HEK293 (cell line): ENCODE measurements around the gene RAVER2.

Experiments used
- CTCF ChIA-PET: fragments of 350-600 bp; formaldehyde crosslinking; extraction: SDS; loops from one replicate; lab custom pipeline; 2021; ENCODE audit warnings: antibody characterized with exemption; lab: Yijun Ruan, JAX
- POLR2A ChIA-PET: fragments of 300-600 bp; formaldehyde crosslinking; extraction: SDS; loops from one replicate; lab custom pipeline; 2020; ENCODE audit warnings: antibody characterized with exemption, inconsistent platforms; lab: Yijun Ruan, JAX
- H3K27ac ChIP-seq: fragments of 200-500 bp; sonication (Bioruptor generic); 2 replicates; pipeline ENCODE4 v1.5.1; 2014; ENCODE audit warnings: low read depth, low read length, control low read depth, inconsistent platforms; ENCODE audit errors: extremely low read depth
- H3K36me3 ChIP-seq, 2 experiments: fragments of 200-500 bp in 1 of 2; sonication (Bioruptor generic) in 1 of 2; 1 replicate in 1 of 2; 2 replicates in 1 of 2; pipeline ENCODE4 v1.5.1; 2014 to 2017; ENCODE audit warnings: inconsistent platforms in 2 of 2, low read length in 2 of 2; ENCODE audit not compliant: control insufficient read depth in 2 of 2, insufficient read depth in 1 of 2
- H3K4me1 ChIP-seq: fragments of 200-500 bp; sonication (Bioruptor generic); 2 replicates; pipeline ENCODE4 v1.5.1; 2014; ENCODE audit warnings: mild to moderate bottlenecking, low read length, inconsistent platforms; ENCODE audit not compliant: control insufficient read depth, insufficient read depth
- H3K4me3 ChIP-seq: 2 replicates; pipeline ENCODE4 v1.5.1; 2011; ENCODE audit warnings: low read depth, mild to moderate bottlenecking, control low read depth, low read length, moderate library complexity
- H3K9me3 ChIP-seq: fragments of 200-500 bp; sonication (Bioruptor generic); 2 replicates; pipeline ENCODE4 v1.5.1; 2014; ENCODE audit warnings: low read depth, low read length, inconsistent platforms; ENCODE audit not compliant: control insufficient read depth, insufficient read depth
- GLI2 ChIP-seq: fragments of 450-650 bp; formaldehyde crosslinking; IDR thresholded peaks from 2 replicates; pipeline ENCODE4; 2017; ENCODE audit warnings: missing biosample characterization, missing genetic modification characterization, low read depth, borderline replicate concordance
- GLI4 ChIP-seq: fragments of 450-650 bp; formaldehyde crosslinking; IDR thresholded peaks from 2 replicates; pipeline ENCODE4 v1.5.1; 2016; ENCODE audit warnings: missing biosample characterization, missing genetic modification characterization
- KLF17 ChIP-seq: fragments of 450-650 bp; formaldehyde crosslinking; IDR thresholded peaks from 2 replicates; pipeline ENCODE4 v1.5.1; 2016; ENCODE audit warnings: missing biosample characterization, missing genetic modification characterization
- MEIS1 ChIP-seq: sonication (generic); formaldehyde crosslinking; IDR thresholded peaks from 2 replicates; pipeline ENCODE4 v1.8.1; 2022; ENCODE audit warnings: missing genetic modification reagents, mild to moderate bottlenecking, borderline replicate concordance
- PATZ1 ChIP-seq: fragments of 450-650 bp; formaldehyde crosslinking; IDR thresholded peaks from 2 replicates; pipeline ENCODE4 v1.5.1; 2016; ENCODE audit warnings: missing biosample characterization, missing genetic modification characterization
- SP2 ChIP-seq: fragments of 450-650 bp; formaldehyde crosslinking; IDR thresholded peaks from 2 replicates; pipeline ENCODE4 v1.5.1; 2016; ENCODE audit warnings: missing biosample characterization, missing genetic modification characterization
- TSHZ1 ChIP-seq: fragments of 450-650 bp; formaldehyde crosslinking; IDR thresholded peaks from 2 replicates; pipeline ENCODE4 v1.5.1; 2016; ENCODE audit warnings: missing biosample characterization, missing genetic modification characterization, borderline replicate concordance
- WT1 ChIP-seq: fragments of 450-650 bp; formaldehyde crosslinking; IDR thresholded peaks from 2 replicates; pipeline ENCODE4 v1.5.1; 2016; ENCODE audit warnings: missing biosample characterization, missing genetic modification characterization
- ZBTB17 ChIP-seq: fragments of 450-650 bp; formaldehyde crosslinking; IDR thresholded peaks from 2 replicates; pipeline ENCODE4 v1.5.1; 2016; ENCODE audit warnings: missing biosample characterization, missing genetic modification characterization
- ZBTB48 ChIP-seq: fragments of 450-650 bp; formaldehyde crosslinking; IDR thresholded peaks from 2 replicates; pipeline ENCODE4 v1.5.1; 2016; ENCODE audit warnings: missing biosample characterization, missing genetic modification characterization
- ZFHX2 ChIP-seq: fragments of 450-650 bp; formaldehyde crosslinking; conservative IDR thresholded peaks from 2 replicates; pipeline ENCODE4 v1.5.1; 2016; ENCODE audit warnings: missing biosample characterization, missing genetic modification characterization
- ZNF112 ChIP-seq: fragments of 450-650 bp; formaldehyde crosslinking; IDR thresholded peaks from 2 replicates; pipeline ENCODE4 v1.5.0; 2017; ENCODE audit warnings: missing biosample characterization, missing genetic modification characterization
- ZNF16 ChIP-seq: fragments of 450-650 bp; formaldehyde crosslinking; IDR thresholded peaks from 2 replicates; pipeline ENCODE4 v1.5.1; 2016; ENCODE audit warnings: low read depth, missing biosample characterization, missing genetic modification characterization
- ZNF221 ChIP-seq: fragments of 450-650 bp; formaldehyde crosslinking; IDR thresholded peaks from 2 replicates; pipeline ENCODE4 v1.5.1; 2017; ENCODE audit warnings: missing biosample characterization, missing genetic modification characterization, borderline replicate concordance
- ZNF280C ChIP-seq: fragments of 450-650 bp; formaldehyde crosslinking; IDR thresholded peaks from 2 replicates; pipeline ENCODE4 v1.5.1; 2016; ENCODE audit warnings: missing biosample characterization, missing genetic modification characterization
- ZNF311 ChIP-seq: fragments of 450-650 bp; formaldehyde crosslinking; IDR thresholded peaks from 2 replicates; pipeline ENCODE4 v1.5.1; 2017; ENCODE audit warnings: missing biosample characterization, missing genetic modification characterization, borderline replicate concordance
- ZNF423 ChIP-seq: fragments of 450-650 bp; formaldehyde crosslinking; IDR thresholded peaks from 2 replicates; pipeline ENCODE4 v1.5.1; 2016; ENCODE audit warnings: missing biosample characterization, missing genetic modification characterization
- ZNF426 ChIP-seq: fragments of 450-650 bp; formaldehyde crosslinking; IDR thresholded peaks from 2 replicates; pipeline ENCODE4 v1.5.1; 2017; ENCODE audit warnings: missing biosample characterization, missing genetic modification characterization, mild to moderate bottlenecking, inconsistent platforms, moderate library complexity
- ZNF473 ChIP-seq: fragments of 450-650 bp; formaldehyde crosslinking; IDR thresholded peaks from 2 replicates; pipeline ENCODE4 v1.5.1; 2017; ENCODE audit warnings: missing biosample characterization, missing genetic modification characterization
- ZNF549 ChIP-seq: fragments of 450-650 bp; IDR thresholded peaks from 2 replicates; pipeline ENCODE4 v1.5.1; 2018; ENCODE audit warnings: missing biosample characterization, missing genetic modification characterization, mild to moderate bottlenecking, inconsistent platforms, moderate library complexity
- ZNF610 ChIP-seq: fragments of 450-650 bp; formaldehyde crosslinking; IDR thresholded peaks from 2 replicates; pipeline ENCODE4 v1.5.1; 2016; ENCODE audit warnings: missing biosample characterization, missing genetic modification characterization, borderline replicate concordance
- ZNF658 ChIP-seq: fragments of 450-650 bp; formaldehyde crosslinking; IDR thresholded peaks from 2 replicates; pipeline ENCODE4; 2016; ENCODE audit warnings: missing biosample characterization, missing genetic modification characterization
- ZNF664 ChIP-seq: fragments of 450-650 bp; formaldehyde crosslinking; IDR thresholded peaks from 2 replicates; pipeline ENCODE4 v1.5.1; 2016; ENCODE audit warnings: missing biosample characterization, missing genetic modification characterization
- ZNF701 ChIP-seq: fragments of 450-650 bp; formaldehyde crosslinking; IDR thresholded peaks from 2 replicates; pipeline ENCODE4 v1.5.1; 2016; ENCODE audit warnings: missing biosample characterization, missing genetic modification characterization
- ZNF768 ChIP-seq: fragments of 450-650 bp; formaldehyde crosslinking; IDR thresholded peaks from 2 replicates; pipeline ENCODE4 v1.5.1; 2018; ENCODE audit warnings: missing biosample characterization, mild to moderate bottlenecking, missing genetic modification characterization
- TF ChIP-seq, protein P1 (sequence below): fragments of 450-650 bp; formaldehyde crosslinking; IDR thresholded peaks from 2 replicates; pipeline ENCODE4 v1.5.1; 2016; ENCODE audit warnings: missing biosample characterization, missing genetic modification characterization

RAVER2 gene

GRCh38 chr1:64878931-64879611 is 134.2 kb downstream of the RAVER2 start:
- Histone ChIP-seq H3K4me3 (no peak overlapping the region), H3K4me1 (no peaks in the 10 kb centered on the region), H3K36me3 (peaks cover 0 to 50% of the 10 kb centered on the region in 2 experiments; a peak in 2 of 3 replicates), H3K27ac (no peak overlapping the region), H3K9me3 (no peaks in the 10 kb centered on the region)
- TF ChIP-seq ZNF658 (tag by site-specific recombination), result no peak
- TF ChIP-seq ZNF473 (tag by site-specific recombination), result no peak
- TF ChIP-seq, protein P1, sequence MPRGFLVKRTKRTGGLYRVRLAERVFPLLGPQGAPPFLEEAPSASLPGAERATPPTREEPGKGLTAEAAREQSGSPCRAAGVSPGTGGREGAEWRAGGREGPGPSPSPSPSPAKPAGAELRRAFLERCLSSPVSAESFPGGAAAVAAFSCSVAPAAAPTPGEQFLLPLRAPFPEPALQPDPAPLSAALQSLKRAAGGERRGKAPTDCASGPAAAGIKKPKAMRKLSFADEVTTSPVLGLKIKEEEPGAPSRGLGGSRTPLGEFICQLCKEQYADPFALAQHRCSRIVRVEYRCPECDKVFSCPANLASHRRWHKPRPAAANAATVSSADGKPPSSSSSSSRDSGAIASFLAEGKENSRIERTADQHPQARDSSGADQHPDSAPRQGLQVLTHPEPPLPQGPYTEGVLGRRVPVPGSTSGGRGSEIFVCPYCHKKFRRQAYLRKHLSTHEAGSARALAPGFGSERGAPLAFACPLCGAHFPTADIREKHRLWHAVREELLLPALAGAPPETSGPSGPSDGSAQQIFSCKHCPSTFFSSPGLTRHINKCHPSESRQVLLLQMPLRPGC (tag by site-specific recombination), result no peak
- no peak for TF ChIP-seq ZNF549 (tag by site-specific recombination)
- TF ChIP-seq GLI4 (tag by site-specific recombination), result no peak
- TF ChIP-seq ZBTB48, result no peak
- TF ChIP-seq ZNF610 (tag by site-specific recombination), result no peak
- TF ChIP-seq PATZ1 (tag by site-specific recombination), result no peak
- TF ChIP-seq ZNF16 (tag by site-specific recombination), result no peak
- no peak for TF ChIP-seq ZNF221
- no peak for TF ChIP-seq ZNF112 (tag by site-specific recombination)
- no peak for TF ChIP-seq ZBTB17
- TF ChIP-seq ZNF701 (tag by site-specific recombination), result no peak
- no peak for TF ChIP-seq KLF17 (tag by site-specific recombination)
- no peak for TF ChIP-seq MEIS1 (CRISPR knock-in tag)
- no peak for TF ChIP-seq ZFHX2
- no peak for TF ChIP-seq WT1 (tag by site-specific recombination)
- TF ChIP-seq ZNF426 (tag by site-specific recombination), result no peak
- POLR2A ChIA-PET, result no interaction called here
- CTCF ChIA-PET, result no interaction called here

- no peak overlapping the region for H3K4me3 ChIP-seq
- H3K36me3 ChIP-seq, result peaks cover 0 to 38% of the 10 kb centered on the region in 2 experiments; a peak in 2 of 3 replicates
- CTCF ChIA-PET, result interaction anchor here (0.5 to 0.6 kb wide), 2 partner anchors 70 to 203 kb away, joined by 3 read pairs; no protein-coding TSS in a partner anchor
- H3K9me3 ChIP-seq, result no peaks in the 10 kb centered on the region
- H3K27ac ChIP-seq, result no peak overlapping the region
- POLR2A ChIA-PET, result no interaction called here
- no peaks in the 10 kb centered on the region for H3K4me1 ChIP-seq
- TF ChIP-seq ZNF311 (no peak), SP2 (tag by site-specific recombination) (no peak), ZNF664 (tag by site-specific recombination) (no peak), ZNF423 (no peak), TSHZ1 (tag by site-specific recombination) (no peak), ZNF768 (no peak), GLI2 (tag by site-specific recombination) (no peak), ZNF280C (no peak)
These were observed 135.6 kb downstream of the RAVER2 start for GRCh38 chr1:64880449-64880848.
